ENCODE measurements around the gene CDK10.
A peak's percentile ranks its signal among the peaks of the same experiment; 100 is the strongest.

The CDK10 gene

DNA sequence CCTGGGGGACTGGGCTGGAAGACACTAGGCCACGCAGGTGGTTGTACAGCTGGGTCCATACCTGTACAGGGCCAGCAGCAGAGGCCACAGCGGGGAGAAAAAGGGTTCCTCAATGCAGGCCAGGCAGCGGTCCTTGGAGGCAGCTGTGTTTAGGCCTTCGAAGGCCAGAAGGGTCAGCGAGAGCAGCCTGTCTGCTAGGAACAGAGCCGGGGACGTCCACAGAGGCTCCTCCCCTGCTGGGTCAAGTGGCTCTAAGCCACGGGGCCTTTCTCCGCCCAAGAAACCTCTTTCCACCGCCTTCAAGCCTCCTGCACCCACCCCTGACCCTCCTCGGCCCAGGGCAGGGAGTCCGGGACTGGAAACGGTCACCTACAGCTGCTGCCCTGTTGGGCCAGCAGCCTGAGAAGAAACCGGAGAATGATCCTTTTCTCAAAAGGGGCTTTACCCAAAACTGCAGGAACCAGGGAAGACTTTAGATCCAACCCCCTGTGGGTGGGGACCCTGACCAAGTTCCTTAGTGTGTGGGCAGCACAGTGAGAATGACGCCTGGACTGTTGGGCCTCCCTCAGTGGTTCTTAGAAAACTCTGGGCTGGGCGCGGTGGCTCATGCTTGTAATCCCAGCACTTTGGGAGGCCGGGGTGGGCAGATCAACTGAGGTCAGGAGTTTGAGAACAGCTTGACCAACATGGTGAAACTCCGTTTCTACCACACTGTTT lies 23.4 kb downstream of the CDK10 start:
- no peak overlapping the region for H3K27ac Mint-ChIP-seq
- H3K4me3 Mint-ChIP-seq = no peak overlapping the region

DNA sequence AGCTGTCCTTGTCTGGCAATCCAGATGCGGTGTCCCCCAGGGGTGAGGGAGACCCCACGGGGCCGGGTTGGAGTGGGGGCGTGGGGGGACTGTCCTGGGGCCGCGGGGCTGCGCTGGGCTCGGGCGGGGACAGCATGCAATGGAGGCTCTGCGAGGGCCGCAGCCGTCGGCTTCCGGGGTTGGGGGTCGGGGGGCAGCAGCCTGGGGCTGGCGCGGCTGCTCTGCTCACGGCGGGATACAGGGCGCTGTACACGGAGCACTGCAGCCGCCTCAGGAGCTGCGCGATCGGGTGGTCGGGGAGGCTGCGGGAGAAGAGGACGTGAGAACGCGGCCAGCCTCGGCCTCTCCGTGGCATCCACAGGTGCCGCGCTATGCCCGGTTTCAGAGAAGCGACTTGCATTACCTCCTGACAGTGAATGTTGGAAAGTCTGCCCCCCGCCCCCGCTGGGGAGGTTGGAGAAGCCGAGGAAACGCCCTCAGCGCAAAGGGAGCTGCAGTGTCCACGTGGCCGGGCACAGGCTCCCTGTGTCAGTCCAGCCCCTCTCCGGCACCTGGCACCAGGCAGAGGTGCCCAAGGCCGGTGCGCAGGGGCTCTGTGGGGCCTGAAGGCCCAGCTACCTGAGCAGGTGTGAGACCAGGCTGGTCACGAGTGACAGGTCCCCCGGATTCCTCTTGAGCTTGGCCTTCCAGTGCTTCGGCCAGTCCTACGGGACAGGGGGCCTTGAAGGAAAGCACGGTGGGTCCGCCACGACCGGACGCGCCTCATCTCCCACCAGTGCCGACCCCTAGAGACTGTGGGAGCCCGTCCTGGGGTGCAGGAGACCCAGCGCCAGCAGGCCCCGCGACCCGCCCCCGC lies 24.4 kb downstream of the CDK10 start:
- H3K27ac Mint-ChIP-seq = no peak overlapping the region
- no peaks in the 10 kb centered on the region for H3K9me3 Mint-ChIP-seq
- no peak overlapping the region for H3K4me3 Mint-ChIP-seq
- DNase-seq (ENCODE audit: low spot score in 2 of 2) (no peak), ATAC-seq (no peak)
- peaks cover 20% of the 10 kb centered on the region for H3K36me3 Mint-ChIP-seq
- H3K4me1 Mint-ChIP-seq = peaks cover 4% of the 10 kb centered on the region

More for the DNA sequence above, 23.4 kb downstream of the CDK10 start:
- Mint-ChIP-seq H3K9me3 (no peaks in the 10 kb centered on the region), H3K4me1 (peaks cover 6% of the 10 kb centered on the region), H3K36me3 (peaks cover 10% of the 10 kb centered on the region)
- ATAC-seq (no peak), DNase-seq (ENCODE audit: low spot score in 2 of 2) (no peak)

DNA sequence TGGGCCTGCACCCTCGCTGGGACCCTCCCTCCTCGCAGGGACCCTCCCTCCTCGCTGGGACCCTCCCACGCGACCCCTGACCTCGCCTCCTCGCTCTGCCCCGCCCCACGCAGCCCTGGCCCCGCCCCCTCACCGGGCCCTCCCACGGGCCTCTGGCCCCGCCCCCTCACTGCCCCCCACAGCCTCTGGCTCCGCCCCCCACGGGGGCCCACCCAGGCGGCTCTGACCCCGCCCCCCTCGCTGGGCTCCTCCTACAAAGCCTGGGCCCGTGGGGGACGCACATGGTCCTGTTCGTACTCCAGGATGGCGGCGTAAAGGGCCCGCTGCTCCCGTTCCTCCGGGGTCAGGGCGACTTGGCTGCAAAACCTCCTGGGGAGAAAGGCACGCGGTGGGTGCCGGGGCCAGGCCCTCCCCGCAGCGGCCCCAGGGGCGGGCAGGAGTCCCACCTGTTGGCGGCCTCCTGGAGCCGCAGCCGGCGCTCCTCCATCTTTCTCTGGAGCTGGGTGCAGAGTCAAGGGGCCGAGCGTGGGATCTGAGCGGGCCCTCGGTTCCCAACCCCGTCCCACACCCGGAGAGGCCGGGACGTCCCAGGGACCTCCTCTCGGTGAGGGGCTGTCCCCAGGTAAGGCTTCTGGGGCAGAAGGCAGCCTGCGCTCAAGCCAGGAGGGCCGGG lies 25.2 kb downstream of the CDK10 start:
- Mint-ChIP-seq H3K27ac (no peak overlapping the region), H3K36me3 (peaks cover 26% of the 10 kb centered on the region), H3K4me3 (peak overlapping the region; percentile 67), H3K9me3 (no peaks in the 10 kb centered on the region), H3K4me1 (no peaks in the 10 kb centered on the region)
- DNase-seq (ENCODE audit: low spot score in 2 of 2) (peak; percentile 73 to 95), ATAC-seq (peak; percentile 73)

DNA sequence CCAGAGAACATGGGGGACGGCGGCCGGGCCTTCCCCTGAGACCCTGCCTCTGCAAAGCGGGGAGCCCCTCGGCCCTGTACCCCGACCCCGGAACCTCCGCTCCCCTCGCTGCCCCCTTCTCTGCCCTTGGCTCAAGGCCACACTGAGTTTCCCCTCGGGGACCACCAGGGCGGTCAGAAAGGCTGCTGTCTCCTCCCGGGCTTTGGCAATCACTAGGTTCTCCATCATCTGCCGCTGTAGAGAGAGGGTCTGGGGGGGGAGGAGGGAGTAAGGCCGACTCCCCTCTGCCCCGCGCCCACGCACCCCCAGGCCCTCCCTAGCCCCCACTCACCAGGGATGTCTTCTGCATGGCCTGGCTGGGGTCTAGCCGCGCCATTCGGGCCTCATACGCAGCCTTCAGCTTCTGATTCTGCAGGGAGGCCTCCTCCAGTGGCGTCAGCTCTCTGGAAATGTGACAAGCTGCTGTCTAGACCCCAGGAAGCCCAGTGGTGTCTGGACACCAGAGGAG lies 25.8 kb downstream of the CDK10 start:
- no peak for ATAC-seq
- DNase-seq (ENCODE audit: low spot score in 2 of 2) = no peak
- H3K36me3 Mint-ChIP-seq = peaks cover 30% of the 10 kb centered on the region
- H3K27ac Mint-ChIP-seq = no peak overlapping the region
- peak overlapping the region; percentile 67 for H3K4me3 Mint-ChIP-seq
- no peaks in the 10 kb centered on the region for H3K4me1 Mint-ChIP-seq
- no peaks in the 10 kb centered on the region for H3K9me3 Mint-ChIP-seq

DNA sequence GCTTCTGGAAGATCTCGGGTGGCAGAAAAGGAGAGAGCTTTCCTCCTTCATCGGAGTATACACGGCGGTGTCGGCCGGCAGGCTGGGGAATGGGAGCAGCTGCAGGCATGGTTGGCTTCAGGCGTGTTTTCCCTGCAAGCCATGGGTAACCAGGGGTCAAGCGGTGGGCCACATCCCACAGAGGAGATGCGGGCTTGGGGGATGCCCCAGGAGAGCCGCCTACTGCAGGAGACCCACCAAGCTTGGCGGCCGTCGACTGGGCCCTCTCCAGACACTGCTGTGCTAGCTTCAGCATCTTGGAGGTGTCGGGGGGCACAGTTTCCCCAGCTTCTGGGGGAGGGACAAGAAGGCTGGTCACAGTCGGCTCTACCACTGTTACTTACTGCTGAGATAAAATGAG lies 30.0 kb downstream of the CDK10 start:
- peaks cover 30% of the 10 kb centered on the region for H3K4me1 Mint-ChIP-seq
- no peak overlapping the region for H3K27ac Mint-ChIP-seq
- ATAC-seq (no peak), DNase-seq (ENCODE audit: low spot score in 2 of 2) (no peak)
- no peaks in the 10 kb centered on the region for H3K9me3 Mint-ChIP-seq
- H3K4me3 Mint-ChIP-seq = no peak overlapping the region
- H3K36me3 Mint-ChIP-seq = peaks cover 40% of the 10 kb centered on the region

DNA sequence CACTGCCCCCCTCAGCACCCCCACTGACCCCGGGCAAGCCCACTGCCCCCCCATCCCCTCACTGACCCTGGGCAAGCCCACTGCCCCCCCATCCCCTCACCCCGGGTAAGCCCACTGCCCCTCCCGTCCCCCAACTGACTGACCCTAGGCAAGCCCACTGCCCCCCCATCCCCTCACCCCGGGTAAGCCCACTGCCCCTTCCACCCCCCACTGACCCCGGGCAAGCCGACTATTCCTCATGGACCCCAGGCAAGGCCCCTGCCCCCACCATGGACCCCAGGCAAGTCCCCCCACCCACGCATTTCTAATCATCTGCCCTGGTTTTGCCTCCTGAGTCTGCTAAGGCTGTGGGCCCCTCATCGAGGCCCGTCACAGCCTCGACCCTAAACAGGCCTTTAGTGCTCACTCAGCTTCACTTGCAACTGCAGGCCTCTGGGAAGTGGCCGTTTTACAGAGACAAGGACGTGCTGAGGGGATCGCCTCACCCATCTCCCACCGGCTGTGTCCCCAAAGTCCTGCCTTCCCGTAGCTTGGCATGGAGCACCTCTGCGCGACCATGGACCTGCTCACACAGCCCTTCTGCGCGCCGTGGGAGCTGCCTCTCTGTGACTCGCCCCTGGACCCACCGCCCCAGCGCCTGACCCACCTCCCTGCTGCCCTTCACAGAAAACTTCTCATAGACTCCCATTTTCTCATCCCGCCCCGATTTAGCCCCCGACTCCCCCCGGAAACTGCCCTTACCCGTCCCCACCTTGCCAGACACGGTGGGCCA lies 30.6 kb downstream of the CDK10 start:
- H3K4me3 Mint-ChIP-seq = no peak overlapping the region
- DNase-seq (ENCODE audit: low spot score in 2 of 2) = no peak
- no peak for ATAC-seq
- H3K36me3 Mint-ChIP-seq = peaks cover 40% of the 10 kb centered on the region
- peaks cover 30% of the 10 kb centered on the region for H3K4me1 Mint-ChIP-seq
- no peak overlapping the region for H3K27ac Mint-ChIP-seq
- no peaks in the 10 kb centered on the region for H3K9me3 Mint-ChIP-seq

DNA sequence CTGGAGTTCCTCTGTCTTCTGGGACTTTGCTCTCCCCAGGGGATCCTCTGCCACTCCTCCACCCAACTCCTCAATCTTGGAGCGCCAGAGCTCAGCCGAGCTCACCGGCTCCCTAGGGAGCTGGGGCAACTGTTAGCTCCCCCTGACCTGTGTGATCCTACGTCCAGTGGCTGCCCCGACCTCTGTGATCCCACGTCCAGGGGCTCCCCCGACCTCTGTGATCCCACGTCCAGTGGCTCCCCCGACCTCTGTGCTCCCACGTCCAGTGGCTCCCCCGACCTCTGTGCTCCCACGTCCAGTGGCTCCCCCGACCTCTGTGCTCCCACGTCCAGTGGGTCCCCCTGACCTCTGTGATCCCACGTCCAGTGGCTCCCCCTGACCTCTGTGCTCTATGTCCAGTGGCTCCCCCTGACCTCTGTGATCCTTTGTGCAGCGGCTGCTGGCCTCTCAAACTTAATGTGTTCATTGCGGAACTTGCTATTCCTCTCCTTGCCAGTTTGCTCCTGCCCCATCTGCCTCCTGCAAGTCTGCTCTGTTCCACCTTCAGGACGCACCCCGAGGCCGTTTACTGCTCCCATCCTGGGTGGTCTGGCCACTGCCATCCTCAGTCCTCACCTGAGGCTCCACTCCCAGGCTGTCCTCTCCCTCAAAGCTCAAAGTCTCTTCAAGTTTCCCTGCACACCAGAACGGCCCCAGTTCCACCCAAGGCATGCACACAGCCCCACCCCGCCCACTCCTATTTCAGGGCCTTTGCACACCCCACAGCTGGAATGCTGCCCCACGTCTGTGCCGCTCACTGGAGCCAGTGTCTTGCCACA lies 31.4 kb downstream of the CDK10 start:
- DNase-seq (ENCODE audit: low spot score in 2 of 2) = no peak
- Mint-ChIP-seq H3K4me3 (no peak overlapping the region), H3K9me3 (no peaks in the 10 kb centered on the region), H3K27ac (no peak overlapping the region), H3K4me1 (peaks cover 36% of the 10 kb centered on the region), H3K36me3 (peaks cover 47% of the 10 kb centered on the region)
- no peak for ATAC-seq

DNA sequence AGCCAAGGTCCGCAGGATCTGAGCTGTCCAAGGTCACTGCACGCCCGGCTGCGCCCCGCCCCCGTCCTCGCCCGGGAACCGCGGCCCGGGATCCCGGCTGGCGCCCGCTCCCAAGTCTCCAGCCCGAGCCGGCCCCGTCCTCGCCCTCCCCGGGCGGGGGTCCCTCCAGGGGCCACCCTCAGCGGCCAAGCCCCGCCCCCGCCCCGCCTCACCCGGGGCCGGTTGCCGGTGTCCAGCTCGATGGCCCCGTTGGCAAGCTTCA lies 34.0 kb downstream of the CDK10 start:
- no peaks in the 10 kb centered on the region for H3K9me3 Mint-ChIP-seq
- H3K36me3 Mint-ChIP-seq = peaks cover 57% of the 10 kb centered on the region
- H3K27ac Mint-ChIP-seq = peak overlapping the region; percentile 26
- H3K4me1 Mint-ChIP-seq = peaks cover 55% of the 10 kb centered on the region
- ATAC-seq (no peak), DNase-seq (ENCODE audit: low spot score in 2 of 2) (no peak)
- H3K4me3 Mint-ChIP-seq = peak overlapping the region; percentile 90

DNA sequence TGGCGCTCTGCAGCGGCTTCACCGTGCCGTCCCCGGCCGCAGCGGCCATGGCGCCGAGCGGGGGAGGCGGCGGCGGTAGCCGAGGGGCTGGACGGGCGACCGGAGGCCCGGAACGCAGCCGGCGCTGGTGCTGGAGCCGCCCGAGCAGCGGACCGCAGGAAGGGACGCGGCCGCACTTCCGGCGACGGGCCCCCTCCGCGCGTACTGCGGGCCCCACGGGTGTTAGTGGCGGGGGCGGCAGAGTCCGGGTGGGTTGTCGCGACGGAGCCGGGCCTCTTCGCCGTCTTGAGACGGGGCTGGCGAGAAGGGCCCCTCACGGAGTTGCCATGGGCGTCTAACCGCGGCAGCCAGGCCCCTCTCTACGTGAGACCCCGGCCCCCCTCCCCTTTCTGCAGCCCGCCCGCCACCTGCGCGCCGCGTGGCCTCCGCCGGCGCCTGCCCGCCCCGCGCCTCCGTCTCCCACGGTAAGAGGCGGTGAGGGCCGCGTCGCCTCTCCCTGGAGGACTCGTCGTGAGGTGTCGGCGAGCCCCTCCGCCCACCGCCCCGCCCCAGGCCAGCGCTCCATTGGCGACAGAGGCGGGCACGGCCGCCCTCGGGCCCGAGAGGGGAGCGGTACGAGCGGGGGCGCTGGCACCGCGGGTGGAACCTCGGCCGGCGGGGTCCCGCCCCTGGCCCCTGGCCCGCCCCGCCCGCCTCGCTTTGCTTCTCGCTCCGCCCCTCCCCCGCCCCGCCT lies 34.5 kb downstream of the CDK10 start, which contains the start of the genes VPS9D1 and ZNF276:
VPS9D1 (minus strand) TSS at position 86 of the 733 bp plus-strand sequence; CDS start at position 49, 37 bp downstream.
ZNF276 (plus strand) TSS at position 725 of the 733 bp plus-strand sequence. CDS start 104 bp downstream, outside the sequence.
- Mint-ChIP-seq H3K36me3 (peaks cover 58% of the 10 kb centered on the region), H3K4me3 (peak within 1 kb of the TSS; percentile 90), H3K27ac (peak within 1 kb of the TSS; percentile 78), H3K4me1 (peaks cover 55% of the 10 kb centered on the region), H3K9me3 (no peaks in the 10 kb centered on the region)
- peak; percentile 74 to 91 for DNase-seq (ENCODE audit: low spot score in 2 of 2)
- ATAC-seq = peak; percentile 67

DNA sequence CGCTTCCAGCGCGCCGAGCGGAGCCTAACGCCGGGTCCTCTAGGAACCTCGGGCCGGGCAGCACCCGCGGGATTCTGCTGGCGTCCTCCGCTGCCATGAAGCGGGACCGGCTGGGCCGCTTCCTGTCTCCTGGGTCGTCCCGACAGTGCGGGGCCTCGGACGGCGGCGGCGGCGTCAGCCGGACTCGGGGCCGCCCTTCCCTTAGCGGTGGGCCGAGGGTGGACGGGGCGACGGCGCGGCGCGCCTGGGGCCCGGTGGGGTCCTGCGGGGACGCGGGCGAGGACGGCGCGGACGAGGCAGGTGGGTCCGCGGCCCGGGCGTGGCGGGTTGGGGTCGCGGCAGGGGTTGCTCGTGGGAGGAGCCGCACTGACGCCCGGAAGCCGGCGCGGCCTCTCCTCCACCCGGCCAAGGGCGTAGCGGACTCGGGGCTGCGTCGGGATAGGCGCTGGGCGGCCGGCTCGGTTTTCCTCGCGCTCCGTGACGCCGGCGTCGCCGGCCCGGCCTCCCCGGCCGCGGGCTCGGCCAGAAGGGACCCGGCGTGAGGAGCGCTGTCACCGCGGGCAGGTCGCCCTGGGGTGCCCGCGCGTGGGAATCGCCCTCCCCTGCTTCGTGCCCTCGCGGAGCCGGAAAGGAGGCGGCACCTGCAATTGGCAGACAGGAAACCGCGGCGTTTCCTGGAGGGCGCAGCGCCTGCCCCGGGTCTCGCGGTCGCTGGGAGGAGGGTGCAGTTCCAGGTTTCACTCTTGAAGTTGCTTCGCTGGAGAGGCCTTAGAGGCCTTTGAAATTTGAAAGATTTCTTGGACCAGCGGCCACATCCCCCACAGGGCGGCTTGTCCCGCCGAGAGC lies 35.3 kb downstream of the CDK10 start:
- ATAC-seq = peak; percentile 33
- Mint-ChIP-seq H3K4me1 (peaks cover 57% of the 10 kb centered on the region), H3K27ac (peak overlapping the region; percentile 37), H3K9me3 (no peaks in the 10 kb centered on the region), H3K4me3 (peak overlapping the region; percentile 90), H3K36me3 (peaks cover 59% of the 10 kb centered on the region)
- DNase-seq (ENCODE audit: low spot score in 2 of 2) = peak; percentile 60 to 90

DNA sequence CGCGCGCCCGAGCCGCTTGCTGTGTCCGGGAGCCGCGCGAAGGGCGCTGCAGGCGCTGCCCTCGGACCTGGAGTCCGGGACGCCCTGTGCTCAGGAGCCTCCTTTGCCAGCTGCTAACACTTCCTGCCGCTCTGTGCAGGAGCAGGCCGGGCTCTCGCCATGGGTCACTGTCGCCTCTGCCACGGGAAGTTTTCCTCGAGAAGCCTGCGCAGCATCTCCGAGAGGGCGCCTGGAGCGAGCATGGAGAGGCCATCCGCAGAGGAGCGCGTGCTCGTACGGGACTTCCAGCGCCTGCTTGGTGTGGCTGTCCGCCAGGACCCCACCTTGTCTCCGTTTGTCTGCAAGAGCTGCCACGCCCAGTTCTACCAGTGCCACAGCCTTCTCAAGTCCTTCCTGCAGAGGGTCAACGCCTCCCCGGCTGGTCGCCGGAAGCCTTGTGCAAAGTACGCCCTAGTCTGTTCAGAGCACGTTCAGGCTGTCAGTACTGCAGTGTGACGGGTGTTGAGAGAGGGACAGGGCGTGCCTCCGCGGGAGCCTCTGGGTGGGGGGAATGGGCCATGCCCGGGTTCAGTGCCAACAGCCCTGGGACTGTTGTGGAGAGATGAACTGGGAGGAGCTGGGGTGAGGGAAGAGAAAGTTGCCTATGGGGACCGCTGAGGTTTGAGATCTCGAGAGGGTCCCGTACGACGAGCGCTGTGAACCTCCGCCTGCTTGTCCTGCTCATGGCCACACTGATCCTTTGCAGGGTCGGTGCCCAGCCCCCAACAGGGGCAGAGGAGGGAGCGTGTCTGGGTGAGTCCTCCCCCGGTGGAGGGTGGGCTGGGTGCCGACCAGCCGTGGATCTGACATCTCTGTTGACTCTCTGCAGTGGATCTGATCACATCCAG lies 36.1 kb downstream of the CDK10 start:
- H3K36me3 Mint-ChIP-seq = peaks cover 61% of the 10 kb centered on the region
- DNase-seq (ENCODE audit: low spot score in 2 of 2) = peak; percentile 50 to 83
- no peaks in the 10 kb centered on the region for H3K9me3 Mint-ChIP-seq
- H3K4me3 Mint-ChIP-seq = peak overlapping the region; percentile 90
- peaks cover 63% of the 10 kb centered on the region for H3K4me1 Mint-ChIP-seq
- H3K27ac Mint-ChIP-seq = peak overlapping the region; percentile 78
- peak; percentile 47 for ATAC-seq

All from stimulated activated effector memory CD8-positive, alpha-beta T cell treated with anti-CD3 and anti-CD28 coated beads, Interleukin-12 subunit alpha, Interleukin-12 subunit beta, amount 100 ng/mL, for 72 hours (primary cell).